Heart left ventricle (tissue), 16 donors: Measurements from ENCODE around the gene CALB2. TPM values are rescaled to one million over a fixed set of nuclear protein-coding genes. Genes with fewer than 3 reads are reported as not detected.

Experiments
- ATAC-seq, 4 donors: fragments of 200-7000 bp; cut with Tn5 transposase; one replicate each; pipeline ENCODE4 v1.9.1; 2020 to 2022; ENCODE audit warnings: moderate library complexity in 4 of 4, mild to moderate bottlenecking in 3 of 4, moderate number of reproducible peaks in 1 of 4
- DNase-seq, 5 donors: peaks; one replicate each; pipeline ENCODE4 v3.0.0-alpha.2; 2020
- H3K27ac ChIP-seq, 12 donors: fragments of 200-600 bp; sonication (generic) in 4 of 12; one replicate each; pipeline versions ENCODE4 v1.5.0 to v1.8.0; 2016 to 2022; ENCODE audit warnings: mild to moderate bottlenecking in 2 of 12
- H3K27me3 ChIP-seq, 9 donors: fragments of 200-600 bp; sonication (generic) in 2 of 9; one replicate each; pipeline versions ENCODE4 v1.5.1 to v1.8.0; 2016 to 2022; ENCODE audit warnings: mild to moderate bottlenecking in 3 of 9
- H3K36me3 ChIP-seq, 9 donors: fragments of 200-600 bp; sonication (generic) in 2 of 9; one replicate each; pipeline versions ENCODE4 v1.5.0 to v1.8.0; 2018 to 2022; ENCODE audit warnings: mild to moderate bottlenecking in 2 of 9
- H3K4me1 ChIP-seq, 12 donors: fragments of 200-600 bp; sonication (generic) in 4 of 12; one replicate each; pipeline versions ENCODE4 v1.5.0 to v1.8.0; 2016 to 2022; ENCODE audit warnings: mild to moderate bottlenecking in 3 of 12
- H3K4me3 ChIP-seq, 12 donors: fragments of 200-600 bp; sonication (generic) in 4 of 12; one replicate each; pipeline versions ENCODE4 v1.5.0 to v1.8.0; 2017 to 2022; ENCODE audit warnings: mild to moderate bottlenecking in 9 of 12, moderate library complexity in 4 of 12
- H3K9me3 ChIP-seq, 12 donors: fragments of 200-600 bp; sonication (generic) in 4 of 12; one replicate each; pipeline versions ENCODE4 v1.5.0 to v1.8.0; 2016 to 2022; ENCODE audit warnings: mild to moderate bottlenecking in 1 of 12
- CTCF ChIP-seq, 12 donors: fragments of 200-600 bp; sonication (generic) in 4 of 12; IDR thresholded peaks; one replicate each; pipeline versions ENCODE4 v1.5.0 to v1.8.0; 2018 to 2022; ENCODE audit warnings: antibody characterized with exemption in 12 of 12, mild to moderate bottlenecking in 5 of 12
- POLR2A ChIP-seq, 2 donors: fragments of 450-650 bp; IDR thresholded peaks; one replicate each; pipeline ENCODE4 v1.6.1; 2017; ENCODE audit warnings: antibody characterized with exemption in 2 of 2, mild to moderate bottlenecking in 2 of 2, moderate library complexity in 2 of 2
- WGBS, 4 donors: extraction: QIAGEN DNeasy Blood & Tissue Kit in 2 of 4; methylation state at CpG; one replicate each; pipeline versions ENCODE4 v1.1.5 to v1.1.7; 2013 to 2018; 5-methylcytosine and 5-hydroxymethylcytosine counted together
- intact Hi-C, 10 donors: fragments of 100-400 bp; cut with DNase I; formaldehyde crosslinking; loops; one replicate each; pipeline versions ENCODE4 v1.11.1 to v1.14.2; 2022
- polyA plus RNA-seq, 2 donors: library from polyadenylated mRNA; stranded (reverse); fragments of 200-250 nt; gene quantifications; one replicate each; pipeline ENCODE4 v1.2.3, GENCODE V29; 2013
- total RNA-seq, 9 donors: library from RNA; depleted of rRNA in 2 of 9; stranded (reverse); fragments of >200 nt in 2 of 9; fragmentation: NEBNext Ultra II Directional in 3 of 9; extraction: Animal tissue kit (Norgen Biotek cat#: 25700) in 3 of 9; gene quantifications; one replicate each; pipeline versions ENCODE4 v1.1.0 to v1.2.4, GENCODE V29; 2016 to 2023
- donor health status: ischemic (EF 13 %, LVEDD 7.1; RV severe dilation, severe dysfunction).
- donor health status: healthy with polysubstance abuse.
- donor health status: DM: no; HTN: yes; CAD: no.
- donor health status: DM: no; HTN: no; CAD: no.
- donor health status: ischemic (EF 25% LVEDD 6.9; RV normal size, moderate dysfunction).
- donor health status: ischemic (EF 25% LVEDD 5.7; RV mildly dilated, moderate dysfunction).
- donor health status: healthy.
- donor health status: DM: yes; HTN: yes; CAD: no.
- donor health status: ischemic (EF 35%, LVEDD 5.7; RV mildly dilated, moderate dysfunction).
- donor health status: nonischemic (EF 11% LVEDD 7.7; RV severe dilation, severe dysfunction).
- donor health status: DM: yes; HTN: yes; CAD: no.
- donor health status: PGD.
- donor health status: ischemic (EF 29% LVEDD 5.4; RV normal size, mild dysfunction).
- donor health status: nonischemic (EF 23%, LVEDD 6.1; RV moderate dilation, normal function).

Gene CALB2
- total and polyA plus RNA-seq, 11 donors = 0.35 to 76.2 (median 0.86) TPM; not detected in 2

DNA sequence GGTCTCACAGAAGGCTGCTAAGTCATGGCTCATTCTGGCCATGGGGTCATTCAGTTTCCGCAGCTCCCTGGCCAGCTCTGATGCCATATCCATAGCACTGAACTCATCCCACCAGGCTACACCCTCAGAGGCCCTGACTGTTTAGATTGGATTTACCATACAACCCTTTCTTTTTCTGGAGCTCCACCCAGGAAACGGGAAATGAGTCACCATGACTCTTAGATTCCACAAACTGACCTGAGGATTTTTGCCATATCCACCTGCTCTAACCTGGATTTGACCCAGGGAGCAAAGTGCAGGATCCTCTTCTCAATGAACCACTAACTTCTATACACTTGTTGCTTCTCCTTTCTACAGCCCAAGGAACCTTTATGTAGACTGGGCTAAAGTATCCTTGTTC is 20.3 kb upstream of the CALB2 start:
- ATAC-seq (no peak), DNase-seq (no peak)
- Histone ChIP-seq H3K27ac (no peak overlapping the region), H3K9me3 (peaks cover 0 to 11% (median 0%) of the 10 kb centered on the region in 12 donors), H3K27me3 (peaks cover 0 to 26% (median 0%) of the 10 kb centered on the region in 9 donors), H3K4me1 (no peaks in the 10 kb centered on the region), H3K36me3 (no peaks in the 10 kb centered on the region), H3K4me3 (no peak overlapping the region)
- TF ChIP-seq POLR2A (IDR thresholded peaks at IDR 0.05) (no peak), CTCF (IDR thresholded peaks at IDR 0.05) (no peak)
- intact Hi-C loops = no loop called here
- WGBS, 4 donors = 56 to 79% (median 64%) methylated on average over 2 of the region's 2 CpGs

DNA sequence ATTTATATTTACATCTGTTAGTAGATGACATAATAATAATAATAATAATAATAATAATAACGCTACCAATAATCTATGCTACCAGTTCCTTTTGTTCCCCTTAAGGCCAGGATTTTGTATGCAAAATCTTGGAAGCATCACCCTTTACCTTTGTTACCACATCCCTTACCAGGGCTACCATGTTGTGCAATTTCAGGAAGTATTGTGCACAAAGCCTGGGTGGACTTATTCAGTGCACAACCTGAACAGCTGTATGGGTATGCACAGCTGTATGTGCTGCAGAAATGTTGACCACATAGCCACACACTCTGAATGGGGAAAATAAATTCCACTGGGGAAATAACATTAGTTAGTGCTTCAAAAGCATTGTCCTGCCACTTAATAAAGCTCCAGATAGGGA is 19.9 kb upstream of the CALB2 start:
- DNase-seq = no peak
- H3K4me1 ChIP-seq = no peaks in the 10 kb centered on the region
- 79 to 95% (median 88%) methylated on average over 1 of the region's 1 CpG for whole genome bisulfite sequencing, 4 donors
- peaks cover 0 to 26% (median 0%) of the 10 kb centered on the region in 9 donors for H3K27me3 ChIP-seq
- no peak overlapping the region for H3K4me3 ChIP-seq
- TF ChIP-seq POLR2A (IDR thresholded peaks at IDR 0.05) (no peak), CTCF (IDR thresholded peaks at IDR 0.05) (no peak)
- intact Hi-C loops = no loop called here
- H3K27ac ChIP-seq = no peak overlapping the region
- peaks cover 0 to 11% (median 0%) of the 10 kb centered on the region in 12 donors for H3K9me3 ChIP-seq
- ATAC-seq = no peak
- H3K36me3 ChIP-seq = no peaks in the 10 kb centered on the region

DNA sequence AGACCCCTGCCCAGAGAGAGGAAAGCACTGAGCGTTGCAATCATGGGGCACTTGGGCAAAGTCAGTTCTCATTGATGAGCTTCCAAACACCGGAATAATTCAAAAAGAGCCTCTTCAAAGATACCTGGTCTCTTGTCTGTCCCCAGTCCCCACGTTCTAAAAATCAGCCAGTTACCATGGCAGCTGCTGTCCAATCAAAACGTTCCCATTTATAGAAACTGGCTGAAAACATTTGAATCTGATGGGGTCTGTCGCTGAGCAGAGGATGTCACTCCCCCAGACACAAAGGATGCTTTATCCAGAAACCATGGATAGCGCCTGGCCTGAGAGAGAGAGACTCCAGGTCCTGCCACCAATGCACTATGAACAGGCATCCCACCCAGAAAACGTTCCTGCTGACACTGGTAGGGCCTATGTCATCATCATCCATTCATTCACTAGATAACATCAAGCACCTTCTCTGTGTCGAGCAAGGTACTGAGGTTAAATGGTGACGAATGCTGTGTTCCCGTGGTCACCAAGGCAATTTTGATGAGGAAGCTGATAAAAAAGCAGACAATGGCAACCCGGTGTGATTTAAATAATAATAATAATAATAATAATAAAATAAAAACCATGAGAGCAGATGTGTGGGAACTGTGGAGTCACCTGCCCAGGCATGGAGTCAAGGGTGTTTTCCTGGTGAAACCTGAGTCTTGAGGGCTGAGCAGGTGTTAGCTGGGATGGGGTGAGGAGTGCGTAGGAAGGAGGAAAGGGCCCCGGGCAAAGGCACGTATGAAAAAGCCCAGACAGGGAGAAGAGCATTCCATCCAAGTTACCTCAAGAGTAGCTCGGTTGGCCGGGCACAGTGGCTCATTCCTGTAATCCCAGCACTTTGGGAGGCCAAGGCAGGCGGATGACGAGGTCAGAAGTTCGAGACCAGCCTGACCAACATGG is 19.0 kb upstream of the CALB2 start:
- DNase-seq = no peak
- intact Hi-C loops = no loop called here
- Histone ChIP-seq H3K9me3 (peaks cover 0 to 11% (median 0%) of the 10 kb centered on the region in 12 donors), H3K4me3 (no peak overlapping the region), H3K27ac (no peak overlapping the region), H3K36me3 (no peaks in the 10 kb centered on the region), H3K27me3 (peaks cover 0 to 26% (median 0%) of the 10 kb centered on the region in 9 donors), H3K4me1 (no peaks in the 10 kb centered on the region)
- TF ChIP-seq POLR2A (IDR thresholded peaks at IDR 0.05) = no peak
- TF ChIP-seq CTCF (IDR thresholded peaks at IDR 0.05) = no peak
- WGBS, 4 donors = 62 to 68% (median 65%) methylated on average over 19 of the region's 19 CpGs
- ATAC-seq = no peak

- H3K4me1 ChIP-seq = no peaks in the 10 kb centered on the region
- peaks cover 0 to 9% (median 0%) of the 10 kb centered on the region in 12 donors for H3K9me3 ChIP-seq
- no peak for TF ChIP-seq CTCF (IDR thresholded peaks at IDR 0.05)
- no peak for TF ChIP-seq POLR2A (IDR thresholded peaks at IDR 0.05)
- no peak overlapping the region for H3K4me3 ChIP-seq
- DNase-seq (no peak), ATAC-seq (no peak)
- intact Hi-C loops = no loop called here
- no peak overlapping the region for H3K27ac ChIP-seq
- WGBS, 4 donors = 68 to 75% (median 68%) methylated on average over 6 of the region's 6 CpGs
- H3K36me3 ChIP-seq = no peaks in the 10 kb centered on the region
- peaks cover 0 to 35% (median 0%) of the 10 kb centered on the region in 9 donors for H3K27me3 ChIP-seq
Observed at GRCh38 chr16:71340406-71340805, 18.1 kb upstream of the CALB2 start.
